HepG2 (cell line): Measurements from ENCODE around the gene CCDC97. TPM values are rescaled to one million over a fixed set of nuclear protein-coding genes. Genes with fewer than 3 reads are reported as not detected.

ENCODE experiments used
- BCL3 ChIP-seq: sonication (generic); formaldehyde crosslinking; IDR thresholded peaks from 2 replicates; pipeline ENCODE4 v1.5.1; 2020; ENCODE audit warnings: mild to moderate bottlenecking, missing genetic modification reagents, moderate library complexity
- MBNL3 ChIP-seq: fragments of 250-450 bp; sonication (Bioruptor Pico); conservative IDR thresholded peaks from 2 replicates; pipeline ENCODE4 v1.8.0; 2022; ENCODE audit warnings: mild to moderate bottlenecking, inconsistent platforms
- RARG ChIP-seq: sonication (generic); formaldehyde crosslinking; IDR thresholded peaks from 2 replicates; pipeline ENCODE4 v1.4.0; 2020; ENCODE audit warnings: low read depth, mild to moderate bottlenecking, missing genetic modification reagents
- SMAD3 ChIP-seq: sonication (generic); formaldehyde crosslinking; IDR thresholded peaks from 2 replicates; pipeline ENCODE4 v1.4.0; 2020; ENCODE audit warnings: missing genetic modification reagents
- WIZ ChIP-seq: sonication (generic); formaldehyde crosslinking; IDR thresholded peaks from 2 replicates; pipeline ENCODE4 v1.5.1; 2020; ENCODE audit warnings: mild to moderate bottlenecking, missing genetic modification reagents
- ZNF142 ChIP-seq: sonication (generic); formaldehyde crosslinking; IDR thresholded peaks from 2 replicates; pipeline ENCODE4 v1.4.0; 2020; ENCODE audit warnings: missing genetic modification reagents
- ZNF543 ChIP-seq: sonication (generic); formaldehyde crosslinking; IDR thresholded peaks from 2 replicates; pipeline ENCODE4 v1.4.0; 2020; ENCODE audit warnings: mild to moderate bottlenecking, missing genetic modification reagents
- ZNF687 ChIP-seq: sonication (generic); formaldehyde crosslinking; IDR thresholded peaks from 2 replicates; pipeline ENCODE4 v1.5.1; 2020; ENCODE audit warnings: mild to moderate bottlenecking, missing genetic modification reagents, moderate library complexity
- ZNF737 ChIP-seq: sonication (generic); formaldehyde crosslinking; IDR thresholded peaks from 2 replicates; pipeline ENCODE4 v1.5.0; 2020; ENCODE audit warnings: missing genetic modification reagents, mild to moderate bottlenecking, borderline replicate concordance
- ZNF768 ChIP-seq: sonication (generic); formaldehyde crosslinking; IDR thresholded peaks from 2 replicates; pipeline ENCODE4 v1.4.0; 2020; ENCODE audit warnings: missing genetic modification reagents
- ZNF883 ChIP-seq: sonication (generic); formaldehyde crosslinking; IDR thresholded peaks from 2 replicates; pipeline ENCODE4 v1.5.1; 2020; ENCODE audit warnings: mild to moderate bottlenecking, missing genetic modification reagents; ENCODE audit errors: not compliant biosample characterization
- polyA plus RNA-seq, 8 experiments: library from polyadenylated mRNA; depleted of rRNA in 3 of 8; stranded (reverse) in 7 of 8; unstranded in 1 of 8; fragments of >200 nt; fragmentation: Illumina TruSeq in 4 of 8; extraction: Trizol in 4 of 8; gene quantifications; 2 replicates each; pipeline versions ENCODE4 v1.2.1 to v1.2.3, GENCODE V29; 2011 to 2016; ENCODE audit warnings: low read depth in 4 of 8, missing spikeins in 1 of 8, mixed read lengths in 1 of 8; ENCODE audit not compliant: insufficient read depth in 1 of 8
- total RNA-seq, 5 experiments: library from RNA; depleted of rRNA; stranded (reverse); fragments of >200 nt; fragmentation: Illumina TruSeq; extraction: Trizol; gene quantifications; 2 replicates each; pipeline ENCODE4 v1.2.3, GENCODE V29; 2016; ENCODE audit warnings: low read depth in 1 of 5
- TF ChIP-seq, protein P1 (sequence below): sonication (generic); formaldehyde crosslinking; IDR thresholded peaks from 2 replicates; pipeline ENCODE4 v1.5.0; 2020; ENCODE audit warnings: missing genetic modification reagents
- TF ChIP-seq, protein P2 (sequence below): sonication (generic); formaldehyde crosslinking; IDR thresholded peaks from 2 replicates; pipeline ENCODE4 v1.4.0; 2020; ENCODE audit warnings: mild to moderate bottlenecking, missing genetic modification reagents

The CCDC97 gene
- total and polyA plus RNA-seq, 2 of the 13 experiments (the other 11 are each of a cell fraction or from before 2014, with no cell fraction given) = 6.2 to 7.3 TPM

GRCh38 chr19:41264581-41265394 lies 45.2 kb upstream of the CCDC97 start (continued):
- TF ChIP-seq, protein P1, sequence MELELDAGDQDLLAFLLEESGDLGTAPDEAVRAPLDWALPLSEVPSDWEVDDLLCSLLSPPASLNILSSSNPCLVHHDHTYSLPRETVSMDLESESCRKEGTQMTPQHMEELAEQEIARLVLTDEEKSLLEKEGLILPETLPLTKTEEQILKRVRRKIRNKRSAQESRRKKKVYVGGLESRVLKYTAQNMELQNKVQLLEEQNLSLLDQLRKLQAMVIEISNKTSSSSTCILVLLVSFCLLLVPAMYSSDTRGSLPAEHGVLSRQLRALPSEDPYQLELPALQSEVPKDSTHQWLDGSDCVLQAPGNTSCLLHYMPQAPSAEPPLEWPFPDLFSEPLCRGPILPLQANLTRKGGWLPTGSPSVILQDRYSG (CRISPR knock-in tag) = 0 out of 2 replicates have a peak, but pooled peaks have one; percentile 67
- no peak for TF ChIP-seq SMAD3 (CRISPR knock-in tag)
- no peak for TF ChIP-seq WIZ
- no peak for TF ChIP-seq RARG (CRISPR knock-in tag)
- no peak; the same call in 1 of the 2 replicates for TF ChIP-seq BCL3
- 0 out of 2 replicates have a peak, but pooled peaks have one; percentile 27 for TF ChIP-seq ZNF142 (CRISPR knock-in tag)
- peak; percentile 77; the same call in 1 of the 2 replicates for TF ChIP-seq ZNF737 (CRISPR knock-in tag)
- TF ChIP-seq ZNF543 (CRISPR knock-in tag) = no peak
- TF ChIP-seq ZNF768 (CRISPR knock-in tag) = peak; percentile 62; the same call in 1 of the 2 replicates
- peak; percentile 24 for TF ChIP-seq ZNF883 (CRISPR knock-in tag)
- peak; percentile 75 for TF ChIP-seq ZNF687 (CRISPR knock-in tag)
- no peak for TF ChIP-seq MBNL3 (CRISPR knock-in tag)
- TF ChIP-seq, protein P2, sequence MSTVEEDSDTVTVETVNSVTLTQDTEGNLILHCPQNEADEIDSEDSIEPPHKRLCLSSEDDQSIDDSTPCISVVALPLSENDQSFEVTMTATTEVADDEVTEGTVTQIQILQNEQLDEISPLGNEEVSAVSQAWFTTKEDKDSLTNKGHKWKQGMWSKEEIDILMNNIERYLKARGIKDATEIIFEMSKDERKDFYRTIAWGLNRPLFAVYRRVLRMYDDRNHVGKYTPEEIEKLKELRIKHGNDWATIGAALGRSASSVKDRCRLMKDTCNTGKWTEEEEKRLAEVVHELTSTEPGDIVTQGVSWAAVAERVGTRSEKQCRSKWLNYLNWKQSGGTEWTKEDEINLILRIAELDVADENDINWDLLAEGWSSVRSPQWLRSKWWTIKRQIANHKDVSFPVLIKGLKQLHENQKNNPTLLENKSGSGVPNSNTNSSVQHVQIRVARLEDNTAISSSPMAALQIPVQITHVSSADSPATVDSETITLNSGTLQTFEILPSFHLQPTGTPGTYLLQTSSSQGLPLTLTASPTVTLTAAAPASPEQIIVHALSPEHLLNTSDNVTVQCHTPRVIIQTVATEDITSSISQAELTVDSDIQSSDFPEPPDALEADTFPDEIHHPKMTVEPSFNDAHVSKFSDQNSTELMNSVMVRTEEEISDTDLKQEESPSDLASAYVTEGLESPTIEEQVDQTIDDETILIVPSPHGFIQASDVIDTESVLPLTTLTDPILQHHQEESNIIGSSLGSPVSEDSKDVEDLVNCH (CRISPR knock-in tag) = no peak
